NCI-H446 treated with DMSO at 0.1 percent for 48 hours (cell line): Measurements from ENCODE around the gene APC2.
"Not testable (repeated sequence)": the region's sequence is repeated elsewhere in the genome, so short reads cannot be mapped to it uniquely, and the experiment has no call there.

ENCODE experiments used
- DNase-seq: peaks from one replicate; lab custom pipeline; 2025; lab: John Stamatoyannopoulos, UW

Gene APC2

GRCh38 chr19:1495799-1496713, 46.1 kb downstream of the APC2 start:
- DNase-seq: no peak

GRCh38 chr19:1496714-1497577, 47.0 kb downstream of the APC2 start:
- DNase-seq: no peak

GRCh38 chr19:1497578-1498235, 47.8 kb downstream of the APC2 start:
- DNase-seq: no peak

- not testable (repeated sequence) for DNase-seq
These were observed 49.3 kb downstream of the APC2 start for GRCh38 chr19:1499231-1499630.

- DNase-seq: no peak
These were observed 51.3 kb downstream of the APC2 start for GRCh38 chr19:1501200-1501595.

- no peak for DNase-seq
These were observed 52.6 kb downstream of the APC2 start for GRCh38 chr19:1502433-1503088.

- DNase-seq: no peak
These were observed 53.4 kb downstream of the APC2 start for GRCh38 chr19:1503089-1503924.

GRCh38 chr19:1503925-1504773, 54.2 kb downstream of the APC2 start:
- DNase-seq: no peak

- no peak for DNase-seq
These were observed 55.1 kb downstream of the APC2 start for GRCh38 chr19:1505012-1505411.

GRCh38 chr19:1505991-1506881, 56.3 kb downstream of the APC2 start:
- no peak for DNase-seq

GRCh38 chr19:1507192-1507660, 57.3 kb downstream of the APC2 start:
- DNase-seq: no peak

- peak; percentile 98 for DNase-seq
These were observed 58.0 kb downstream of the APC2 start for GRCh38 chr19:1507763-1508506.

- DNase-seq: no peak
These were observed 58.6 kb downstream of the APC2 start for GRCh38 chr19:1508507-1508856.

GRCh38 chr19:1509602-1510441, 59.9 kb downstream of the APC2 start:
- DNase-seq: no peak

GRCh38 chr19:1510442-1510806, 60.5 kb downstream of the APC2 start:
- DNase-seq: no peak

GRCh38 chr19:1510807-1511206, 60.9 kb downstream of the APC2 start:
- DNase-seq: no peak
